ENCODE data around the gene RANBP3. TPM values are rescaled to one million over a fixed set of nuclear protein-coding genes. Genes with fewer than 3 reads are reported as not detected.

Gene RANBP3
- total RNA-seq, 4 donors from 2014 or later: 57.8 to 148 (median 82.7) TPM

DNA sequence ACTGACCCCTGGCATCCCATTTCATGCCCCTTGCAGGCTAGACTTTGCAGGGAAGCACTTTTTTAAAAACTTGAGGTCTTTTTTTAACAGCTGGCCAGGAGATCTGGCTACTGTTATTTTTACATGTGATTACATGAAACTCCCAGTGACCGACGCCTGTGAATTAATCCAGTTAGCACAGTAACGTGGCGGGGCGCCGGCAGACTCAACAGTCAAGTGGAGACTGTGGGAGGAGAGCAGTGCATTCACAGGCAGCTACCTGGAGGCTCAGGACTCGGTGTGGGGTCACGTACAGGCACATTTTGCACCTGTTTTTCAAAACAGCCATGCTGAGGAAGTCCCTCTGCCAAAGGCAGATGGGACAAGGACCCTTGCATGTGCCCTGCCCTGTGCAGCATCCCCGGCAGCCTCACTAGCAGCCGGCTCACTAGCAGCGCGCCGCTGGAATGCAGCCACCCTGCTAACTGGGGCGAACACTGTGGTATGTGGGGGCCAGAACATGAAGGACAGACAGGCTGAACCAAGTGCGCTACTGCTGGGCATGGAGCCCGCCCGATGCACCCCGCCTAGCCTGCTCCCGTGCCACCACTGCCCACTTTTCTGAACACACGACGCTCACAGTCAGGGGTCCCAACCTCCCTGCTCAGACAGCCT is 45.2 kb downstream of the RANBP3 start:
- Histone ChIP-seq H3K36me3 (peaks cover 35 to 38% of the 10 kb centered on the region in 2 donors), H3K4me3 (replicated peaks in 1 of 3) (no peak overlapping the region), H3K4me1 (peaks cover 8 to 20% of the 10 kb centered on the region in 2 donors), H3K27me3 (no peaks in the 10 kb centered on the region), H3K27ac (no peak overlapping the region), H3K9me3 (no peaks in the 10 kb centered on the region)
- DNase-seq: no peak
- intact Hi-C loops (cut with DNase I): no loop called here
- TF ChIP-seq, protein P1, sequence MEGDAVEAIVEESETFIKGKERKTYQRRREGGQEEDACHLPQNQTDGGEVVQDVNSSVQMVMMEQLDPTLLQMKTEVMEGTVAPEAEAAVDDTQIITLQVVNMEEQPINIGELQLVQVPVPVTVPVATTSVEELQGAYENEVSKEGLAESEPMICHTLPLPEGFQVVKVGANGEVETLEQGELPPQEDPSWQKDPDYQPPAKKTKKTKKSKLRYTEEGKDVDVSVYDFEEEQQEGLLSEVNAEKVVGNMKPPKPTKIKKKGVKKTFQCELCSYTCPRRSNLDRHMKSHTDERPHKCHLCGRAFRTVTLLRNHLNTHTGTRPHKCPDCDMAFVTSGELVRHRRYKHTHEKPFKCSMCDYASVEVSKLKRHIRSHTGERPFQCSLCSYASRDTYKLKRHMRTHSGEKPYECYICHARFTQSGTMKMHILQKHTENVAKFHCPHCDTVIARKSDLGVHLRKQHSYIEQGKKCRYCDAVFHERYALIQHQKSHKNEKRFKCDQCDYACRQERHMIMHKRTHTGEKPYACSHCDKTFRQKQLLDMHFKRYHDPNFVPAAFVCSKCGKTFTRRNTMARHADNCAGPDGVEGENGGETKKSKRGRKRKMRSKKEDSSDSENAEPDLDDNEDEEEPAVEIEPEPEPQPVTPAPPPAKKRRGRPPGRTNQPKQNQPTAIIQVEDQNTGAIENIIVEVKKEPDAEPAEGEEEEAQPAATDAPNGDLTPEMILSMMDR (IDR thresholded peaks at IDR 0.05): no peak
- no peak for TF ChIP-seq POLR2A (IDR thresholded peaks at IDR 0.05)
- WGBS, 2 donors: 91 to 93% methylated on average over 15 to 21 of the region's 21 CpGs

DNA sequence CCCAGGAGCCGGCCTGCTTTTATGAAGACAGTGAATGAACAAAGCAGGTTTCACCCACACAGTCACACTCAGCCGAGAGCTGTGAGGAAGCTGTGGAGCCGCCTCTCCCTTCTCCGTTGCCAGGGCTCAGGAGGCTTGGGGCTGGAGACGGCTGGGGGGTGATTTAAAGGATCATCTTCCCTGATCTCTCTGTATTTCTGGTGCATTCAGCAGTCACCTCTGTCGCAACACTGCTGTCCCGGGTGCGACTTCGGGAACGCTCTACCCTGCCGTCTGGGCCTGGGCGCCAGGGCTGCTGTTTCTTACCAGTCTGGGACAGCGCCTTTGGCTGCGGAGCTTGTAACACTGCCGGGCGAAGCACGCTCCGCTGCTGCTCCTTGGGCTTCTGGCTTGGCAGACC is 45.8 kb downstream of the RANBP3 start:
- WGBS, 2 donors: 97 to 98% methylated on average over 17 to 18 of the region's 18 CpGs
- peaks cover 41 to 44% of the 10 kb centered on the region in 2 donors for H3K36me3 ChIP-seq
- no peak overlapping the region for H3K27ac ChIP-seq

DNA sequence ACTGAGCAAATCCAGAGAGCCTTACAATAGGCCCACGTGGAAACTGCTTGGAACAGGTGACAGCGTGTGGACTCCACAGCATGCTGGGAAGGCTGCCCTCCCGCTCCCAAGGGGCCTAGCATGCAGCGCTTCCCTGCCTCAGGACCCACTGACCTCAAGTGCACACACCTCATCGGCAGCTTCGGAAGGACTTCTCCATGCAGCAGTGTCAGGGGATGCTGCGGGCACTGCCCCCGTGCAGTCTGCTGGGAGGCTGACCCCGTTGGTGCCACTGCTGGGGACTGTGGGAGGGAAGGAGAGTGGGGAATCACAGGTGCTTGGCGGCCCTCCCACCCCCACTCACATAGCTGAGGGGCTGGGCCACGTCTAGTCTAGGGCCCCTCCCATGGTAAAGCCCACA is 46.7 kb downstream of the RANBP3 start:
- Histone ChIP-seq H3K4me3 (replicated peaks in 1 of 3) (no peak overlapping the region), H3K27me3 (no peaks in the 10 kb centered on the region), H3K36me3 (peaks cover 46 to 47% of the 10 kb centered on the region in 2 donors), H3K27ac (no peak overlapping the region), H3K4me1 (peaks cover 8 to 31% of the 10 kb centered on the region in 2 donors), H3K9me3 (no peaks in the 10 kb centered on the region)
- no peak for TF ChIP-seq POLR2A (IDR thresholded peaks at IDR 0.05)
- TF ChIP-seq, protein P1 (IDR thresholded peaks at IDR 0.05): no peak
- intact Hi-C loops (cut with DNase I): no loop called here
- 86 to 90% methylated on average over 8 of the region's 11 CpGs for WGBS, 2 donors
- no peak for DNase-seq

More for the DNA sequence above, 45.8 kb downstream of the RANBP3 start:
- TF ChIP-seq, protein P1 (IDR thresholded peaks at IDR 0.05): no peak
- TF ChIP-seq POLR2A (IDR thresholded peaks at IDR 0.05): no peak
- no peaks in the 10 kb centered on the region for H3K27me3 ChIP-seq
- no peaks in the 10 kb centered on the region for H3K9me3 ChIP-seq
- intact Hi-C loops (cut with DNase I): no loop called here
- H3K4me1 ChIP-seq: peaks cover 8 to 23% of the 10 kb centered on the region in 2 donors
- H3K4me3 ChIP-seq (replicated peaks in 1 of 3): no peak overlapping the region
- DNase-seq: no peak

DNA sequence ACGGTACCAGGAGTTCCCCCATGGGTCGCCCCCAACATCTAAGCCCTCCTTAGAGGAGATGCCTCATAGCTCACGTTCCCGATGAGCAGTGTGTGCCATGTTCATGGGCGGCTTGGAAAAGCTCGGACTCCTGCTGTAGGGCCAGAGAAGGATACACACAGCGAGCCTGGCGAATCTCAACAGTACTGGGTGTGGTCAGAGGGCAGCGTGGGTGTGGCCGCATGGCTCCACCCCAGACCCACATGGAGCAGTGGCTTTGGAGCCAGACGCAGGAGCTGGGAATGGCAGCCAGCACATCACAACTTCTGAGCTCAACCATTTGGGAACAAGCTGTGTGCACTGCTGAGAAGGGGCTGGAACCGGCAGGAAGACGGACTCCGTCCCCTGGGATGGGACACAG is 48.3 kb downstream of the RANBP3 start:
- peaks cover 59 to 62% of the 10 kb centered on the region in 2 donors for H3K36me3 ChIP-seq
- no peaks in the 10 kb centered on the region for H3K9me3 ChIP-seq
- H3K4me1 ChIP-seq: peaks cover 9 to 22% of the 10 kb centered on the region in 2 donors
- TF ChIP-seq, protein P1 (IDR thresholded peaks at IDR 0.05): no peak
- intact Hi-C loops (cut with DNase I): no loop called here
- DNase-seq: no peak
- H3K27me3 ChIP-seq: no peaks in the 10 kb centered on the region
- H3K4me3 ChIP-seq (replicated peaks in 1 of 3): no peak overlapping the region
- WGBS, 2 donors: 88 to 96% methylated on average over 6 to 8 of the region's 14 CpGs
- H3K27ac ChIP-seq: no peak overlapping the region

DNA sequence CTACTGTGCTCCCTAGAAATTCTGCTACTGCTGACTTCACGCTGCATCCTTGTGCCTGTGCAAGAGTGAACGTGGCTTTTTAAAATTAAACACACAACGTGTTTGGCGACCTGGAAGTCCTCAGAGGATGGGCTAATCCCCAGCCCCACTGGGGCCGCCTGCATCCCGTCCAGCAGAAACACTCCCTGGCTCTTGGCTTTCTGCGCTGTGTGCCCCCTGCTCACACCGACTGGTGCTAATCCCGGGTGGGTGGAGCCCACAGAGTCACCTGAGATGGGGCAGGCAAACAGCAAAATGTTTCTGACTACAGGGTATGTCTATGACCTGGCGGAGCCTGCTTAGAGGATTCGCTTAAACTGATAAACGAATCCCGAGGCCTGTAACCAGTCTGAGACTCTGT is 48.8 kb downstream of the RANBP3 start:
- TF ChIP-seq, protein P1 (IDR thresholded peaks at IDR 0.05): no peak
- TF ChIP-seq POLR2A (IDR thresholded peaks at IDR 0.05): no peak
- Histone ChIP-seq H3K27me3 (no peaks in the 10 kb centered on the region), H3K27ac (no peak overlapping the region), H3K4me1 (peaks cover 4 to 17% of the 10 kb centered on the region in 2 donors), H3K9me3 (no peaks in the 10 kb centered on the region), H3K4me3 (replicated peaks in 1 of 3) (no peak overlapping the region), H3K36me3 (peaks cover 64 to 66% of the 10 kb centered on the region in 2 donors)
- intact Hi-C loops (cut with DNase I): no loop called here
- no peak for DNase-seq
- WGBS, 2 donors: 82 to 85% methylated on average over 12 to 13 of the region's 13 CpGs

Measured in thyroid gland (tissue), 4 donors.